ENCODE data around the gene EML1.
A peak's percentile ranks its signal among the peaks of the same experiment; 100 is the strongest.

EML1 gene

DNA sequence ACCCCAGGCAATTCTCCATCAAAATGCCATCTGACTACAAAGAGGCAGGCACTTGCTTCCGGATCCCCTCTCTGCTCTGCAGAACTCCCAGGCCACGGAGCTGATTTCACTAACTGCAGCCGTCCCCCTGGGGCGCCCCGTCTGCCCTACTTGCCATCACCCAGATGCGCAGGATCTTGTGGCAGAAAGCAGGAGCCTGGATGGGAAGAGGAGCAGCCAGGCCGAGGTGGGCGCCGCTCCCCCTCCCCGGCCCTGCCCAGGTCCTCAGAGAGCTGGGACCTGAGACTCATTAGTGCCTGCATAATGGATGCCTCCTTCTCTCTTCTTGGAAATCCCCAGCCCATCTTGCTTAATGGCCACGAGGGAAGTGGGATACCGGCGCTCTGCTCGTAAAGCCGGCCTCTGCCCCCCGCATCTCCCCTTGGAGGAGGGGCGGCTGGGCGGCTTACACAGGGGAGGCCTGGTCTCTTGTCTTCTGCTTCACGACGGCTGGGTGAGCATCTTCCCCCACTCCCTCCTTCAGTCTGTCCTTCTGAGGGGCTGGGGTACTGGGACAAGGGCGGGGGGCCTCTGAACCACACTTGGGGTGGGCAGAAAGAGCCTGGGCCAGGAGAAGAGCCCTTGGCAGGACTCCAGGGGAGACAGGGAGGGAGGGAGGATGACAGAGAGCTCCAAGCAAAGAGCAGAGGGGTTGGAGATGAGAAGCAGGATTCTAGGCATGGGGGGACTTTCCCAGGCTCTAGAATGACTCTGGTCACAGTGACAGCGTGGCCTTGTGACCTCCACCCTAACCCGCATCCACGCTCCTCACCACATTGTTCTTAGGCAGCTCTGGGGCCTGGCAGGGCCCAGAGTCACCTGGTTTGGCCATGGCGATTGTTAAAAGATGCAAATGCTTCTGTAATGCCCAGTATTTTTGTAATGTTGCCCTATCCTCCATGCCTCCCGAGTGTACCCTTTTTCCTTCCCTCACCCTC is 19.4 kb upstream of the EML1 start:
- DNase-seq (ENCODE audit: low read depth), result no peak
- TF ChIP-seq MYC (IDR thresholded peaks at IDR 0.05; ENCODE audit: low read depth, low read length) (no peak), POLR2A (IDR thresholded peaks at IDR 0.05; ENCODE audit: extremely low read depth, insufficient read length) (no peak)
- TF ChIP-seq, protein P1, sequence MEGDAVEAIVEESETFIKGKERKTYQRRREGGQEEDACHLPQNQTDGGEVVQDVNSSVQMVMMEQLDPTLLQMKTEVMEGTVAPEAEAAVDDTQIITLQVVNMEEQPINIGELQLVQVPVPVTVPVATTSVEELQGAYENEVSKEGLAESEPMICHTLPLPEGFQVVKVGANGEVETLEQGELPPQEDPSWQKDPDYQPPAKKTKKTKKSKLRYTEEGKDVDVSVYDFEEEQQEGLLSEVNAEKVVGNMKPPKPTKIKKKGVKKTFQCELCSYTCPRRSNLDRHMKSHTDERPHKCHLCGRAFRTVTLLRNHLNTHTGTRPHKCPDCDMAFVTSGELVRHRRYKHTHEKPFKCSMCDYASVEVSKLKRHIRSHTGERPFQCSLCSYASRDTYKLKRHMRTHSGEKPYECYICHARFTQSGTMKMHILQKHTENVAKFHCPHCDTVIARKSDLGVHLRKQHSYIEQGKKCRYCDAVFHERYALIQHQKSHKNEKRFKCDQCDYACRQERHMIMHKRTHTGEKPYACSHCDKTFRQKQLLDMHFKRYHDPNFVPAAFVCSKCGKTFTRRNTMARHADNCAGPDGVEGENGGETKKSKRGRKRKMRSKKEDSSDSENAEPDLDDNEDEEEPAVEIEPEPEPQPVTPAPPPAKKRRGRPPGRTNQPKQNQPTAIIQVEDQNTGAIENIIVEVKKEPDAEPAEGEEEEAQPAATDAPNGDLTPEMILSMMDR (IDR thresholded peaks at IDR 0.05; ENCODE audit: low read depth, low read length), result no peak
- TF ChIP-seq, protein P2, sequence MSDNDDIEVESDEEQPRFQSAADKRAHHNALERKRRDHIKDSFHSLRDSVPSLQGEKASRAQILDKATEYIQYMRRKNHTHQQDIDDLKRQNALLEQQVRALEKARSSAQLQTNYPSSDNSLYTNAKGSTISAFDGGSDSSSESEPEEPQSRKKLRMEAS (IDR thresholded peaks at IDR 0.05; ENCODE audit: low read depth, low read length), result no peak
- no peak overlapping the region for H3K4me3 ChIP-seq (ENCODE audit: low read depth, low read length)

DNA sequence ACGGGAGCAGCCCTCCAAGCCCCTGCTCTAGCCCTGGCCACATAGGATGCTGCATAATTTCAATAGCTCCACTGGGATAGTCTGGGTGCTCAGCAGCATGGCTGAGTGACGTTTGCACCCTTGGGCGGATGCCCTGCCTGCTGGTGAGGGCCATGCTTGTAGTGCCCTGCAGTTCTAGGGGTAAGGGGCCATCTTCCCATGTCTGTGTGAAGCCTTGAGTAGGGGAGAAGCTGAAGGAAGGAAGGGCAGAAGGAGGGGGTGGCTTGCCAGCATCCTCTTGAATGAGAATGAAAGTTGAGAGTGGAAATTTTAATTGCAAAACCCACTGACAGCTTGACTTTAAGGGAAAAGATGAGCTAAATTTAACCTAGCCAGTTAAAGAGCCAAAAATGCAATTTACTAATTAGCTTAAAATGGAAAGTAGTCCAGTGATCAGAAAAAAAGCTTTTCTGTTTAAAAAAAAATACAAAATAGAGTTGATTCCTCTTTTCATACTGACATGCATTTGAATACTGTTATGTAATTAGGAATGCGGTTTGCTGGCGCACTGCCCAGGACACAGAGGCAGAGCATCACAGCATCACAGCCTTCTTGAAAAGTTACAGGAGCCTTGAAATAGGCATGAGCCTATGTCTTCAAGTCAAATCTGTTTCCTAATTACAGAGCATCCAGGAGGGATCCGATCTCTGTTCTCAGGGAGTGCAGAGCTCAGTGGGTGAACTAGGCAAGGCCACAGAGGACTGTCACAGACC is 18.5 kb upstream of the EML1 start:
- DNase-seq (ENCODE audit: low read depth), result peak; percentile 18
- no peak for TF ChIP-seq MYC (IDR thresholded peaks at IDR 0.05; ENCODE audit: low read depth, low read length)
- TF ChIP-seq, protein P2 (IDR thresholded peaks at IDR 0.05; ENCODE audit: low read depth, low read length), result no peak
- TF ChIP-seq, protein P1 (IDR thresholded peaks at IDR 0.05; ENCODE audit: low read depth, low read length), result no peak
- no peak for TF ChIP-seq POLR2A (IDR thresholded peaks at IDR 0.05; ENCODE audit: extremely low read depth, insufficient read length)
- H3K4me3 ChIP-seq (ENCODE audit: low read depth, low read length), result no peak overlapping the region

DNA sequence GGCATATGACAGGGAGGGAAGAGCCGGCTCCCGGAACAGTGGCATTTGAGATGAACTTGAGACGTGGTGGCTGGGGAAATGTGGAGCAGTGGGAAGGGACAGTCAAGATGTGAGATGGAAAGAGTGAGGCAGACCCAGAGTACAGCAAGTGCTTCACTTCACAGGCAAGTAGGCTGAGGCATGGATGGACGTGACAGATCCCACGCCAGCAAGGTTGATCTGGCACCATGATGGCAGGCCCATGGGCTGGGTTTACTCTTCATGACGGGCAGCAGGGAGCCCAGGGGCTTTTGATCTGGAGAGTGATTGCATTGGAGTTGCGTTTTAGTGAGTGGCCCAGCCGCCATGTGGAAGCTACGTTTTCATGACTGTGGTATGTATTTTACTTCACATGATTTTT is 17.9 kb upstream of the EML1 start:
- TF ChIP-seq MYC (IDR thresholded peaks at IDR 0.05; ENCODE audit: low read depth, low read length) (no peak), POLR2A (IDR thresholded peaks at IDR 0.05; ENCODE audit: extremely low read depth, insufficient read length) (no peak)
- TF ChIP-seq, protein P2 (IDR thresholded peaks at IDR 0.05; ENCODE audit: low read depth, low read length), result no peak
- TF ChIP-seq, protein P1 (IDR thresholded peaks at IDR 0.05; ENCODE audit: low read depth, low read length), result no peak
- no peak overlapping the region for H3K4me3 ChIP-seq (ENCODE audit: low read depth, low read length)
- no peak for DNase-seq (ENCODE audit: low read depth)

DNA sequence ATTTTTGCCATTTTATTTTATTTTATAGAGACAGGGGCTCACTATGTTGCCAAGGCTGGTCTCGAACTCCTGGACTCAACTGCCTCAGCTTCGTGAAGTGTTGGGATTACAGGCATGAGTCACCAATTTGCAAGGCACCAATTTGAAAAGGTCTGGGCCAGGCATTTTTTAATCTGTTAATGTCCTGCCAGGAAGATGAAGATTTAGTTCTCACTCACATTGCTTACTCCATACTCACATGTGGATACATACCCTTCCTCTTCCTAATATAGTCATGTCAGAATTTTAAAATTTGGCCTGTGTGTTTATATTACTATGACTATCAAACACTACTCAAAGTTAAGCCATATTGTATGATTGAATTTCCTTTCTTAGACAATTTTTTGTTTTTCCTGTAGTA is 15.3 kb upstream of the EML1 start:
- DNase-seq (ENCODE audit: low read depth), result no peak
- H3K4me3 ChIP-seq (ENCODE audit: low read depth, low read length), result no peak overlapping the region
- no peak for TF ChIP-seq MYC (IDR thresholded peaks at IDR 0.05; ENCODE audit: low read depth, low read length)
- no peak for TF ChIP-seq POLR2A (IDR thresholded peaks at IDR 0.05; ENCODE audit: extremely low read depth, insufficient read length)
- TF ChIP-seq, protein P1 (IDR thresholded peaks at IDR 0.05; ENCODE audit: low read depth, low read length), result no peak
- TF ChIP-seq, protein P2 (IDR thresholded peaks at IDR 0.05; ENCODE audit: low read depth, low read length), result no peak

DNA sequence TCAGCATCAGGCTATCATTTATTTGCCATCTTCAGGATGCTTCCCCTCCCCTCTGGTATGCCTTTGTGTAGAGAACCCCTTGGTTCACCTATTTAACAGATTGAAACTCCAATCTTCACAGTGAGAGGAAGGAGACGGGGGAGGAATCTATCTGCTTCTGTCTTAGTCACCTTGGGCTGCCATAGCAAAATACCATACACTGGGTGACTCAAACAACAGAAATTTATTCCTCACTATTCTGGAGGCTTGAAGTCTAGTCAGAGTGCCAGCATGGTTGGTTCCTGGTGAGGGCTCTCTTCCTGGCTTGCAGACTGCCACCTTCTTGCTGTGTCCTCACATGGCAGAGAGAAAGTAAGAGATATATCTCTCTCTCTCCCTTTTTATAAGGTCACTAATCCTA is 13.5 kb upstream of the EML1 start:
- H3K4me3 ChIP-seq (ENCODE audit: low read depth, low read length), result no peak overlapping the region
- TF ChIP-seq MYC (IDR thresholded peaks at IDR 0.05; ENCODE audit: low read depth, low read length) (no peak), POLR2A (IDR thresholded peaks at IDR 0.05; ENCODE audit: extremely low read depth, insufficient read length) (no peak)
- TF ChIP-seq, protein P2 (IDR thresholded peaks at IDR 0.05; ENCODE audit: low read depth, low read length), result no peak
- TF ChIP-seq, protein P1 (IDR thresholded peaks at IDR 0.05; ENCODE audit: low read depth, low read length), result no peak
- no peak for DNase-seq (ENCODE audit: low read depth)

Measured in NB4 (cell line).